HUES48 (cell line): Measurements from ENCODE around the gene ATP2B2.

Experiments
- H3K27ac ChIP-seq: one replicate; pipeline ENCODE4 v1.7.0; 2013; ENCODE audit warnings: low read depth, low read length, inconsistent platforms
- H3K27me3 ChIP-seq: 2 replicates; pipeline ENCODE4 v1.6.1; 2013; ENCODE audit warnings: mild to moderate bottlenecking, low read length; ENCODE audit not compliant: control insufficient read depth, insufficient read depth
- H3K36me3 ChIP-seq: 2 replicates; pipeline ENCODE4 v1.6.1; 2013; ENCODE audit warnings: low read length; ENCODE audit not compliant: control insufficient read depth, insufficient read depth
- H3K4me1 ChIP-seq: 2 replicates; pipeline ENCODE4 v1.6.1; 2013; ENCODE audit warnings: mild to moderate bottlenecking, low read length; ENCODE audit not compliant: control insufficient read depth, insufficient read depth
- H3K4me3 ChIP-seq: 2 replicates; pipeline ENCODE4 v1.5.1; 2013; ENCODE audit warnings: mild to moderate bottlenecking, low read depth, low read length
- H3K9ac ChIP-seq: 2 replicates; pipeline ENCODE4 v1.6.1; 2013; ENCODE audit warnings: mild to moderate bottlenecking, low read depth, low read length, moderate library complexity
- H3K9me3 ChIP-seq: 2 replicates; pipeline ENCODE4 v1.6.1; 2013; ENCODE audit warnings: low read length; ENCODE audit not compliant: control insufficient read depth, insufficient read depth

ATP2B2 gene

GRCh38 chr3:10455545-10455914 lies 49.9 kb downstream of the ATP2B2 start:
- H3K27me3 ChIP-seq, result no peaks in the 10 kb centered on the region; the same call in 1 of the 2 replicates
- H3K4me1 ChIP-seq, result no peaks in the 10 kb centered on the region
- no peak overlapping the region for H3K27ac ChIP-seq
- H3K9ac ChIP-seq, result no peak overlapping the region
- no peak overlapping the region for H3K4me3 ChIP-seq
- no peaks in the 10 kb centered on the region for H3K36me3 ChIP-seq
- no peaks in the 10 kb centered on the region for H3K9me3 ChIP-seq

- Histone ChIP-seq H3K27ac (no peak overlapping the region), H3K36me3 (no peaks in the 10 kb centered on the region), H3K4me1 (no peaks in the 10 kb centered on the region), H3K9me3 (no peaks in the 10 kb centered on the region), H3K4me3 (no peak overlapping the region), H3K9ac (no peak overlapping the region), H3K27me3 (no peaks in the 10 kb centered on the region; the same call in 1 of the 2 replicates)
Observed at GRCh38 chr3:10454907-10455544, 50.4 kb downstream of the ATP2B2 start.

DNA sequence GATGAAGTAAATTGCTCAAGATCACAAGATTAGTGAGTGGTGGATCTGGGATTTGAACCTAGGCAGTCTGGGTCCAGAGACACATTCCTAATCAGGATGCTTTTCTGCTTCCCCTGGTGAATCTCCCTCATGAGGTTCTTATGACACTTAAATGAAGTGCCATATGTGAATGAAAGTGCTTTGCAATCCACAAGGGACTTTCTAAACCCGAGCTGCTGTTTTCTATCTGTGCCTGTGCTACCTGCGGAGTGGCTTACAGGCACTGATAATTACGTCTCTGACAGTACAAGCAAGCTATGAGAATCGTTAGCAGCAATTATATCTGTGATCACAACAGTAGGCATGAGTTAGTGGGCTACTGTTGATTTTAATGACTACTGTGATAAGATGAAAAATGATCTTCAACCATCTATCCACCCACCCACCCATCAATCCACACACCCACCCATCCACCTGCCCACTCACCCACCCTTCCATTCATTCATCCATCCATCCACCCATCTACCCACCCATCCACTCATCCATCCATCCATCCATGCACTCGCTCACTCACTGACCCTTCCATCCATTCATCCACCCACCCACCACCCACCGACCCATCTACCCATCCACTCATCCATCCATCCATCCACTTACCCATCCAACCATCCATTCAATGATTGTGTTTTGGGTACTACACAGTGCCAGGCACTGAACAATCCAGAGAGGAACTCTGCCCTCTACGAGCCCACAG lies 51.8 kb downstream of the ATP2B2 start:
- Histone ChIP-seq H3K27ac (no peak overlapping the region), H3K9me3 (no peaks in the 10 kb centered on the region), H3K4me3 (no peak overlapping the region), H3K36me3 (no peaks in the 10 kb centered on the region), H3K9ac (no peak overlapping the region), H3K4me1 (no peaks in the 10 kb centered on the region), H3K27me3 (no peaks in the 10 kb centered on the region; the same call in 1 of the 2 replicates)

DNA sequence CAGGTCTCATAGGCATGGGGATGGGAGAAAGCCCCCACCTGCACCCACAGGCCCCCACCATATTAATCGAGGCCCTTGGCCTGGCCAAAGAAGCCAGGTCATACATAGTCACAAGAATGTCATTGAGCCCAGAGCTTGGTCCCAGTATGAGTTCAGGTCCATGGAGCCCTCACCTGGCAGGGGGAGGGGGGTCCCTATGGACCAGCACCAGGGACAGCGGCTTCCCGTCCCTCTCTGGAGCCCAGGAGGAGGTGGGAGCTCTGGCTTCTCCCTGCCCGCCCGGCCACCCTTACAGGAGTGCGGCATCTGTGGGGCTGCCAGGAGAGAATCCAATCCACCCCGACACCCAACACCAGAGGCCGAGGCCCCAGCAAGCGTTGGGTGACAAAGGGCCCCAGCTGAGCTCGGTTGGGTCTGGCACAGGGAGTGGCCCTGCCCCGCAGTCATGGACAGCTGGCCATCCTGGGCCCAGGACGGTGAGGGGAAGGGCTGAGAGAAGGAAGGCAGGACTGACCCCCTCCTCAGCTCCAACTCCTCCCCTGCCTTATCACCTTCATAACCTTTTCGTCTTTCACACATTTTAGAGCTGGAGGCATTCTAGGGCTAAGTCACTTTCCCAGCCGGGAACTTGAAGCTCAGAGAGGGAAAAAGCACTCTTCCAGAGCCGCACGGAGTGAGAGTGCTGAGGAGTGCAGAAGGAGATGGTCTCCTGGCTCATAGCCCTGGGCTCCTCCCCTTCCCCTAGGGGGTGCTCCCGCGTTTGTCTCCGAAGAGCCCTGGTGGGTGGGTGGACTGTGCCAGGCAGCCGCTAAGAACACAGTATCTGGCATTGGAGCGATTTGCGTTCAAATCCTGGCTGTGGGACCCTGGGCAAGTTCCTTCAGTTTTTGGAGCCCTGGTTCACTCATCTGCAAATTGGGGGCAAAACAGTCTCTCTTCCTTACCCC lies 54.6 kb downstream of the ATP2B2 start:
- Histone ChIP-seq H3K9me3 (no peaks in the 10 kb centered on the region), H3K4me1 (no peaks in the 10 kb centered on the region), H3K4me3 (no peak overlapping the region), H3K27ac (no peak overlapping the region), H3K36me3 (no peaks in the 10 kb centered on the region), H3K27me3 (no peaks in the 10 kb centered on the region; the same call in 1 of the 2 replicates), H3K9ac (no peak overlapping the region)

DNA sequence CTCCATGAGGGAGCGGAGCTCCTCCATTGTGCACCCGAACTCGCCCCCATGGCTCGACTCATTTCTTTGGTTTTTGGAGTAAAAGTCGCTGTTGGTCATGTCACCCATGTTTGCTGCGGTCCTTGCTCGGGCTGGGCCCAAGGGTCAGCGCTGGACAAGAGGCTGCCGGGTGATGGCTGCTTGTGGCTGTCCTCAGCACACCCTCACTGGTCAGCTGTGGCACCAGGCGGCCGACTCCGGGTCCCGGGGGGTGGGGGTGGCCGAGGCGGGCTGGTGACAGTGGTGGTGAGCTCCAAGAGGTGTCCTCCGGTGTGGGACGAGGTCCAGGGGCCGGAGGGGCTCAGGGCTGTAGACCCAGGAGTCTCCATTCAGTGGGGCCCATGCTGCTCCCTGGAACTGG lies 56.0 kb downstream of the ATP2B2 start:
- Histone ChIP-seq H3K9me3 (no peaks in the 10 kb centered on the region), H3K27me3 (no peaks in the 10 kb centered on the region; the same call in 1 of the 2 replicates), H3K4me1 (no peaks in the 10 kb centered on the region), H3K36me3 (no peaks in the 10 kb centered on the region), H3K9ac (no peak overlapping the region), H3K27ac (no peak overlapping the region), H3K4me3 (no peak overlapping the region)

GRCh38 chr3:10448544-10448943 lies 56.8 kb downstream of the ATP2B2 start:
- H3K9ac ChIP-seq, result no peak overlapping the region
- no peaks in the 10 kb centered on the region for H3K9me3 ChIP-seq
- H3K36me3 ChIP-seq, result no peaks in the 10 kb centered on the region
- H3K4me3 ChIP-seq, result no peak overlapping the region
- H3K4me1 ChIP-seq, result no peaks in the 10 kb centered on the region
- no peaks in the 10 kb centered on the region for H3K27me3 ChIP-seq
- H3K27ac ChIP-seq, result no peak overlapping the region

DNA sequence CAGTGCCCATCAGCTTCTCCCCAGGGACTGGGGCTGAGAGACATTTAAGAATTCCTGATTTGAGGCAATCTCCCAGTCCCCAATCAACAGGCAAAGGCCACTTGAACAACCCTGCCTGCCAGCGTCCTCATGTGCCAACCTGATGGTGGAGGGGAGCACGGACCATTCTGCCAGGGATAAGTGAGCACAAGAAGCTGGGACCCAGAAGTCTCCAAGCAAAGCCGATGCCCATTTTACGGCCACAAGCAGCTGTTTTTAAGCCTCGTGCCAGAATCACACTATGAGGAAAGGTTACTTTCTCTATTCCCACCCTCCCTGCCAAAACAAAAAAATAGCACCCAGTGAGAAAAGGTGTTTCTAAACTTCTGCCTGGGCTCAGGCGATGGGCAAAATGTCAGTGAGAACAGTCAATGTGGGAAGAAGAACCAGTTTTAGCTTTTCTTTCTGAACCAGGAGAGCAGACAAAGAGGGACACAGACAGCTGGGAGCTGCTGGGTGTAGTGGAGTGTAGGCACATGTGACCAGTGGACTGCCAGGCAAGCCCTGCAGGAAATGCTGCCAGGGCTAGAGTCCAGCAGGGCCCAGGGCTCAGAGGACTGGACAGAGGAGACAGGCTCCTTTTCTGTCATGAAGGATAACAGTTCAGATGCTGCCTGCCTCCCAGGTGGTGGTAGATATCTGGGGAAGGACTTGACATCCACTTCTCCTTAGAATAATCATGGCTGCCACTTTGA lies 57.7 kb downstream of the ATP2B2 start:
- Histone ChIP-seq H3K27ac (no peak overlapping the region), H3K27me3 (no peaks in the 10 kb centered on the region), H3K4me1 (no peaks in the 10 kb centered on the region), H3K9ac (no peak overlapping the region), H3K36me3 (no peaks in the 10 kb centered on the region), H3K9me3 (no peaks in the 10 kb centered on the region), H3K4me3 (no peak overlapping the region)

DNA sequence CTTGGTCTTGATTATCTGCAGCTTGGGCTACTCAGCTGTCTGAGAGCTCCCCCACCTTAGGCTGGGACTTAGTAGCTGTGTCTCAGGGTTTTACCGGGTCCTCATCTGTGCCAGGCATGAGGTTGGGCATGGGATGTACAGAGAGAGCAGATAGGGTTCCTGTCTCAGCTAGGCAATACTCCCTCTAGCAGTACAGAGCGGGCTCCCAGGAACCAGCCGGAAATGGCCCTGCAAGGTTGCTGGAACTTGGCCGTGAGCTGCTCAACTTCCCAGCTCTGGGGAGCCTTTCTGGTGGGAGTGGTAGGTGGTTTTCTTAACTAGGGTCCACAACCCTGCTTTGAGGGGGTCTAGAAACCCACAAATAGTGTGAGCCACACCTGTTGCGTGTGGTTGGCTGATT lies 58.3 kb downstream of the ATP2B2 start:
- no peak overlapping the region for H3K4me3 ChIP-seq
- no peaks in the 10 kb centered on the region for H3K4me1 ChIP-seq
- H3K27me3 ChIP-seq, result no peaks in the 10 kb centered on the region
- H3K27ac ChIP-seq, result no peak overlapping the region
- H3K9me3 ChIP-seq, result no peaks in the 10 kb centered on the region
- H3K9ac ChIP-seq, result no peak overlapping the region
- no peaks in the 10 kb centered on the region for H3K36me3 ChIP-seq

DNA sequence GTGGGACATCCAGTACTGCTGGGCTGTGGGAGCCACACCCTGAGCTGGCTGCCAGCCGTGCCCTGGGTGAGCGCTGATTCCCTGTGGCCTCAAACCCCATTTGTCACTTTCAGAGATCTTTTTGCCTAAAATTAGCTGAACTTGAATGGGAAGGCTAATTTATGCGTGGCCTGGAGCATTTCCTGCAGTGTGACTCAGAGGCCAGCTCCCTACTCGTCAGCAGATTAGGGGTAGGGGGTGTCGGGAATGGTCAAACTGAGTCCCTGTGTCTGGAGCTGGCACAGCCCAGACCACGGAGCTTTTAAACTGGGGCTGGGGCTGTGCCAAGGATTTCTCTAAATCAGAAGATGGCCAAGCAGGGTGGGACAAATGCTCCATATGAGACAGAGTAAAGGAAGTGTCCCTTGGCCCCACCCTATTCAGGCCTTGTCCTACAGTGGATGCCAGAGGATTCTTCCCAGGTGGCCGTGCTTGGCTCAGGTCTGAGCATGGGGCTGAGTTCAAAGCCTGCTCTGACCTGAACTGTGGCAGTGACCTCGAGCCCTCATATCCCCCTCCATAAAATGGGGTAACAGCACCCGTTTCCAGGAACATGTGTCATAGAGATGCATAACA lies 59.7 kb downstream of the ATP2B2 start:
- H3K27me3 ChIP-seq, result no peaks in the 10 kb centered on the region
- H3K4me3 ChIP-seq, result no peak overlapping the region
- no peaks in the 10 kb centered on the region for H3K4me1 ChIP-seq
- H3K9ac ChIP-seq, result no peak overlapping the region
- H3K36me3 ChIP-seq, result no peaks in the 10 kb centered on the region
- H3K27ac ChIP-seq, result no peak overlapping the region
- H3K9me3 ChIP-seq, result no peaks in the 10 kb centered on the region

DNA sequence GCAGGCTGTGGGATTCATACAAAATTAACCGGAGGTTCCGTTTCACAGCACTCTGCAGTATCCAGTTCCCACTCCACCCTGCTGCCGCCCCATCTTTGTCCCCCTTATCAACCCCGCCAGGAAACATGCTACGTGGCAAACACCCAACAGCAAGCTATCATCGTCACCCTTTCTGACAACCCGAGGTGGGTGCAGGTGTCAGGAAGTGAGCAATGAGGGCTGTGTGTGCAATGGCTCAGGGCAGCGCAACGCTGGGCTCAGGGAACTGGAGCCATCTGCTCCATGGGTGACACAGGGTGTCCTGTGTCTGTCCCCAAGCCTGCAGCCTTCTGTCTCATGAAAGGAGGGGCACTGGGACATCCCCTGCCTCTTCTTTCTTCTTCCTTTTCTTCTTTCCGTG lies 60.9 kb downstream of the ATP2B2 start:
- H3K9me3 ChIP-seq, result no peaks in the 10 kb centered on the region
- H3K27me3 ChIP-seq, result no peaks in the 10 kb centered on the region
- no peak overlapping the region for H3K4me3 ChIP-seq
- H3K36me3 ChIP-seq, result no peaks in the 10 kb centered on the region
- no peaks in the 10 kb centered on the region for H3K4me1 ChIP-seq
- H3K27ac ChIP-seq, result no peak overlapping the region
- no peak overlapping the region for H3K9ac ChIP-seq
